ENCODE results near the gene FGFRL1.

DNA sequence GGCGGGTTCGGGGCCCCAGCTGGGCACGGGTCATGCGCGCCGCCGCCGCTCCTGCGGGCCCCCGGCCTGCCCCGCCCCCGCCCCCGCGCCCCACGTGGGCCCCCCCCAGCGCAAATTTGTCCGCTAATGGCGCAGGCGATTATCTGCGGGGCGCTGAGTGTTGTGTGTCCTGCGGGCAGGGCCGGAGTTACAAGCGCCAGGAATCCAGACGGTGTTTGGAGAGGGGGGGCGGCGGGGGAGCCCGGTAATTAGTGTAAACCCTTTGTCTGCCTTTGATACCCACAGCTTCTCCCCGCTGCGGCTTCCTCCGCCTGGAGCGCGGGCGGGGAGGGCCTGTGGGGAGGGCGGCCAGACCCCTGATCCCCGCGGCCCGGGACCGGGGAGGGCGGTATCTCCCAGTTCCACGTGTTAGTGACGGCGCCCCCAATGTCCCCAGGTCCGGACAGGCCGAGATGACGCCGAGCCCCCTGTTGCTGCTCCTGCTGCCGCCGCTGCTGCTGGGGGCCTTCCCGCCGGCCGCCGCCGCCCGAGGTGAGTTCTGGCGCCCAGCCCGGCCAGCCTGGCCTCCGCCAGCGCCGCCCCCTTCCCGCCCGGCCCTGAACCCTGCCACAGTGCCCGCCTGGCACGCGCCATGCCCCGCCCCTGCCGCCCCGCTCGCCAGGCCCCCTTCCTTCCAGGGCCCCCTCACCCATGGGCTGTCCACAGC, 761 bp downstream of the FGFRL1 start:
- TF ChIP-seq POLR2AphosphoS5 (IDR thresholded peaks at IDR 0.05; ENCODE audit: low read depth, low read length) (no peak), TAF1 (IDR thresholded peaks at IDR 0.05; ENCODE audit: borderline replicate concordance, insufficient read depth, low read length) (no peak), SIN3A (IDR thresholded peaks at IDR 0.05; ENCODE audit: borderline replicate concordance, insufficient read depth, low read length) (no peak), FOXP2 (optimal IDR thresholded peaks at IDR 0.05; ENCODE audit: borderline replicate concordance, extremely low read depth, extremely low read length, insufficient read depth) (no peak)
- TF ChIP-seq, protein P1, sequence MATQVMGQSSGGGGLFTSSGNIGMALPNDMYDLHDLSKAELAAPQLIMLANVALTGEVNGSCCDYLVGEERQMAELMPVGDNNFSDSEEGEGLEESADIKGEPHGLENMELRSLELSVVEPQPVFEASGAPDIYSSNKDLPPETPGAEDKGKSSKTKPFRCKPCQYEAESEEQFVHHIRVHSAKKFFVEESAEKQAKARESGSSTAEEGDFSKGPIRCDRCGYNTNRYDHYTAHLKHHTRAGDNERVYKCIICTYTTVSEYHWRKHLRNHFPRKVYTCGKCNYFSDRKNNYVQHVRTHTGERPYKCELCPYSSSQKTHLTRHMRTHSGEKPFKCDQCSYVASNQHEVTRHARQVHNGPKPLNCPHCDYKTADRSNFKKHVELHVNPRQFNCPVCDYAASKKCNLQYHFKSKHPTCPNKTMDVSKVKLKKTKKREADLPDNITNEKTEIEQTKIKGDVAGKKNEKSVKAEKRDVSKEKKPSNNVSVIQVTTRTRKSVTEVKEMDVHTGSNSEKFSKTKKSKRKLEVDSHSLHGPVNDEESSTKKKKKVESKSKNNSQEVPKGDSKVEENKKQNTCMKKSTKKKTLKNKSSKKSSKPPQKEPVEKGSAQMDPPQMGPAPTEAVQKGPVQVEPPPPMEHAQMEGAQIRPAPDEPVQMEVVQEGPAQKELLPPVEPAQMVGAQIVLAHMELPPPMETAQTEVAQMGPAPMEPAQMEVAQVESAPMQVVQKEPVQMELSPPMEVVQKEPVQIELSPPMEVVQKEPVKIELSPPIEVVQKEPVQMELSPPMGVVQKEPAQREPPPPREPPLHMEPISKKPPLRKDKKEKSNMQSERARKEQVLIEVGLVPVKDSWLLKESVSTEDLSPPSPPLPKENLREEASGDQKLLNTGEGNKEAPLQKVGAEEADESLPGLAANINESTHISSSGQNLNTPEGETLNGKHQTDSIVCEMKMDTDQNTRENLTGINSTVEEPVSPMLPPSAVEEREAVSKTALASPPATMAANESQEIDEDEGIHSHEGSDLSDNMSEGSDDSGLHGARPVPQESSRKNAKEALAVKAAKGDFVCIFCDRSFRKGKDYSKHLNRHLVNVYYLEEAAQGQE (IDR thresholded peaks at IDR 0.05; ENCODE audit: insufficient read depth in 1 of 2, low read depth in 2 of 2, low read length in 2 of 2), result no peak
